Eye (tissue), 1 donor: ENCODE measurements around the gene NDUFS7.
"Not testable (repeated sequence)": the region's sequence is repeated elsewhere in the genome, so short reads cannot be mapped to it uniquely, and the experiment has no call there.

Experiments
- DNase-seq: peaks from one replicate; pipeline ENCODE4 v3.0.0-alpha.2; 2015

Gene NDUFS7

DNA sequence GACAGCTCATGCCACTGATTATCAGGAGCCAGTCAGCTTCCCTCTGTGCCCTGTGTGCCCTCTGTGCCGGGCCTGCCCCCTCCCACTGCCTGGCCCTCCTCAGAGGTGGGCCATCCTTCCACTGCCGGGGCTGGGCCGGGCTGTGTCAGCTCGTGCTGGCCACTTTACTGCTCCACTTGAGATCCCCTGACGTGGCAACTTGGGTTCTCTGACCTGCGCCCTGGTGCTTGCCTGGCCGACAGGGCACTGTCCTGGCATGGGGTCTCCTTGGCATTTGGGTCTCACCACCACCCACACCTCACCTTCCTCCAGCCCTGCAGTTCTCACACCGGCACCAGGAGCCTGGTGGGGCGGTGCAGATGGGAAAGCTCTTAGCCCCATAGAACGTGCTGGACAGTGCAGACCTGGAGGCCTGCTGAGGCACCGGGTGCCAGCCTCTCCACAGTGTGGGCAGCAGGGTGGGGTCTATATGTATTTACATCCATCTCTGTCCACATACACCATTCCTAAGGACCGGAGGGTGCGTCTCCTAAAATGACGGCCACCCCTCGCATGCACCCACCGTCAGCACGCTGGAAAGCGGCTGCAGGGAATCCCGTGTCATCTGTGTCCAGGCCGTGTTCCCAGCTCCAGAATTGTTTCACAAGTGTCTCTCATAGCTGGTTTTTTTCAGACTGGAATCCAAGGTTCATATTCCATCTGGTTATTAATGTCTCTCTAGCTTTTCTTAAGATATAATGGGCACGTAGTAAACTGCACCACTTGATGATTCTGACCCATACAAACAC is 35.4 kb downstream of the NDUFS7 start:
- DNase-seq: no peak

GRCh38 chr19:1420085-1420484 is 36.4 kb downstream of the NDUFS7 start:
- DNase-seq: not testable (repeated sequence)

DNA sequence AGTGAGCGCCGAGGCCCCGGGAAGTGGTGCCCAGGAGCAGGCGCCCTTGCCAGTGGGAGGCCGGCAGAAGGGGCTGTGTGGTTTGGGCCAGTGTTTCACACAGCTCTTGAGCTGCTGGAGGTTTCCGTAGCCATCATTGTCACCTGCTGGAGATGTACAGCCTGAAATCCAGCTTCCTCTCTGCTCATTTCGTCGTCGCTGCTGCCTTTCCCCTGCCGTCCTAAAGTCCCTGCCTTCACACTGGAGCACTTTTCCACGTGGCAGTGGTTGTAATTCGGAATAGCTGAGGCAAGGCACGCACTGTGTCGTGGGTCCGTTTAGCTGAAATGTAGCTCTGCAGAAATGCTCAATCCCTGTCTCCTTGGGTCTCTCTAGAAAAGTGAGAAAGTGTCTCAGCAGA is 36.9 kb downstream of the NDUFS7 start:
- DNase-seq: no peak

DNA sequence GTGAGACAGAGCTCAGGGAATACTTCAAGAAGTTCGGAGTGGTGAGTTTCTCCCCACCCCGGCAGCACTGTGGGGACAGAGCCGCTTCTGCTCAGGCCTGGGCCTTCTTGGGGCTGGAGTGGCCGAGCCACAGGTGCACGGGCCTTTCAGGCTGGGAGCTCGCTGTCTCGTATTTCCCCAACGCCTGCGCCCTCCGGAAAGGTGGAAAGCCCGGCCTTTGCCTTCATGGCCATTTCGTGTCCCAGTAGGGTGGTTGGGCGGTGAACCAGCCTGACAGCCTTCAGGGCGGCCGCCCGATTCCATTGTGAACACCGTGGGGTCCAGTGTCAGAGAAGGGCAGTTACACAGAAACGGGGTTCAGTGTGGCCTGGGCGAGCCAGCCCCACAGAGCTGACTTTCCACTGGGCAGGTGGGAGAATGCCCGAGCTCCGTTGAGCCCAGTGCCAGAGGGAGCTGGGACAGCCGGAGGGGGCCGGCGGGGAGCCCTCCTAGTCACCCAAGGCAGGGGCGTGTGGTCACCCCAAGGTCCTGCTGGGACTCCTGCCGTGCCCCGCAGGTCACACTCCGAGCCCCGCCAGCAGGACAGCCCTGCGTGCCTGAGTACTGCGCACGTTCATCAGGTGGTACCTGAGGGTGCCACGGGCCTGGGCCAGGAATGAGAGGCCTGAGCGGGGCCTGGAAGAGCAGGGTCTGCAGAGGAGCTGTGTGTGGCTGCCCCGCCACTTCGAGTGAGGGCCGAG is 37.7 kb downstream of the NDUFS7 start:
- no peak for DNase-seq

DNA sequence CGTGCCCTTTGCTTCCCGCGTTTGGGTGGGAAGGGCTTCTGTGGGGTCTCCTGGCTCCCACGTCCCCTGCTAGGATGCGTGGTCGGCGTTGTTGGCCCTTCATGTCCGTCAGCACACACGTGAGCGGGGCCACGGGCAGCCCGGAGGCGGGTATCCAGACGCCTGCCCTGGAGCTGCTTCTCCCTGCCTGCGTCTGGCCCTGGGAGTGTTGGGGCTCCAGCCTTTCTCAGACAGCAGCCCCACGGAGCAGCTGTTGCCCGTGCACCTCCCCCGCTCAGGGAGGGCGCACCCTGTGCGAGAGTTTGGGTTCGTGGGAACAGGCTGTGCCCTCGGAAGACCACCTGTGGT is 38.2 kb downstream of the NDUFS7 start:
- DNase-seq: no peak

DNA sequence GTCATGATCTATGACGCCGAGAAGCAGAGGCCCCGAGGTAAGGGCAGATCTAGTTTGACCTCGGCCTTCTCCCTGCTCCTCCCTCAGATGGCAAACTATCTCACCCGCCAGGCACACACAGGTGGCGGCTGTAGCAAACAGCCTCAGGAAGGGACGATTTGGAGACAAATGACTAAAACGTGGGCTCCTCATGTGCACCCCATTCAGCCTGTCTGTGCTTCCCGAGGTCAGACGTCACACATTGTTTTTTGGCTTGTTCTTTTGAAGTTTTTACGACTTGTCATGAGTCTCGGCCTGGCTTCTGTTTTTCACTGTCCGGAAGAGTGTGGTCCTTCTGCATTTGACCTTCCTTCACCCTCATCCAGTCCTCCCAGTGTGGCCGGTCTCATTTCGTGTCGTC is 38.7 kb downstream of the NDUFS7 start:
- DNase-seq: no peak

DNA sequence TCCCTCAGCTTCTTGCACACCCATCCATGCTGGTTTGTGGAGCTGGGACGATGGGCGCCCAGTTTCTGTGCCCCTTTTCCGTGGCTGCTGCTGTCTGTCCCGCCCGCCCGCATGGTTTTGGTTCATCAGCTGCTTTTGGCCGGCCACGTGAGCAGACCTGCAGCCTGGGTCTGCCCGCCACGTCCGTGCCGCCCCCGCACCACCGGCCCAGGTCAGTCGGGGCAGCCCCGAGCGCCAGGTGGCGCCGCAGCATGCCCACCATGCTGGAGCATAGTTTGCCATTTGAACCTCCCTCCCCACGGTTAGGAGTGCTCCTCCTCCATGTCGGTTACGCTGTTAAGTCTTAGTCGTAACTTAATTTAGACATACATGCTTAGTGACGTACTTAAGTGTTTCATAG is 39.2 kb downstream of the NDUFS7 start:
- DNase-seq: no peak

DNA sequence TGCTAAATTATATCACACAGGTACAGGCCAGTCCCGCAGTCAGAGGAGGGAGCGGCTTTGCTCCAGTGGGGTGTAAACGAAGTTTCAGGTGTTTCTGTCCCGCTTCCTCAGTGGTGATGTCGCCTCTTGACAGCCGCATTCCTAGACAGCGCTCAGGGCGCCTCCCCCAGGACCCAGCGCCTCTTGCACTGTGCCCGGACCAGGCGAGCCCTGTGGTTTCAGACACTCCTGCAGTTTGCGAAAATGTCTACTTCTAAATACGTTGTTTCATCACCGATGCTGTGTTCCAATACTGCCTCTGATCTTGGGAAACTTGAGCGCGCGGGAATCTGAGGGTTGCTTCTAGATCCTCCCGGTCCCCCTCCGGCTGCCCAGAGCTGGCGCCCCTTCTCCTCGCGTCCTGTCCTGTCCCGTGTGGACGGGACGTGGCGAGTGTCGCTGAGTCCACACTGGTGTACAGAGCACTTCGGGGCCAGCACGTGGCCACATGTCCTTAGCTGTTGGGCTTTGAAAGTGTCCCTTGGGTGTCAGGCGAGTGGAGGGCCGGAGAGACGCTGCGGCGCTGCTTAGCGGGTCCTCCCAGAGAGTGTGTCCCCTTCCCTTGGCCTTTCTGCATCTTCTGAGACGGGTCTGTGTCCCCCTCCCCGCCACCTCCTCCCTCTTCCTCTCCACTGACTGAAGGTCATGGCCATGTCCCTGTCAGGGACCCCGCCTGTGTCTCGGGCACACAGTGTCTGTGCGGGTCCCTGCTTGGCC is 39.9 kb downstream of the NDUFS7 start:
- peak; percentile 58 for DNase-seq

- DNase-seq: peak; percentile 73
These were observed 40.7 kb downstream of the NDUFS7 start for GRCh38 chr19:1424192-1424955.

- peak; percentile 63 for DNase-seq
These were observed 41.6 kb downstream of the NDUFS7 start for GRCh38 chr19:1425102-1425837.

DNA sequence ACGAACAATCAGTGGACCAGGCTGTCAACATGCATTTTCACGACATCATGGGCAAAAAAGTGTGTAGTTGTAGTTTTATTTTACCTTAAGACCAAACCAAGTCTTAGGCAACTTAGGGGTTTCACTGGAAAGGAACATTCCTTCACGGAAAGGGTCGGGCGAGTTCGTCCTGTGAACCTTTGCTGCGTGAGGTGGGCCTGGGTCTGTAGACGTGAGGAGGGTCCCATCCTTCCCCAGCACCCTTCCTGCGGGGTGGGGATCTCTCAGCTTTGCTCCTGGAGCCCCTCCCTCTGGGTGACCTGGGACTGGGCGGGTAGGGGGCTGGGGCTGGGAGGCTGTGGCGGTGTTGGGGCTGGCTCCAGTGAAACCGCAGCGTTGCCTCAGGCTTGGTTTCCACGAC is 42.2 kb downstream of the NDUFS7 start:
- no peak for DNase-seq

- DNase-seq: peak; percentile 72
These were observed 43.0 kb downstream of the NDUFS7 start for GRCh38 chr19:1426736-1427135.

DNA sequence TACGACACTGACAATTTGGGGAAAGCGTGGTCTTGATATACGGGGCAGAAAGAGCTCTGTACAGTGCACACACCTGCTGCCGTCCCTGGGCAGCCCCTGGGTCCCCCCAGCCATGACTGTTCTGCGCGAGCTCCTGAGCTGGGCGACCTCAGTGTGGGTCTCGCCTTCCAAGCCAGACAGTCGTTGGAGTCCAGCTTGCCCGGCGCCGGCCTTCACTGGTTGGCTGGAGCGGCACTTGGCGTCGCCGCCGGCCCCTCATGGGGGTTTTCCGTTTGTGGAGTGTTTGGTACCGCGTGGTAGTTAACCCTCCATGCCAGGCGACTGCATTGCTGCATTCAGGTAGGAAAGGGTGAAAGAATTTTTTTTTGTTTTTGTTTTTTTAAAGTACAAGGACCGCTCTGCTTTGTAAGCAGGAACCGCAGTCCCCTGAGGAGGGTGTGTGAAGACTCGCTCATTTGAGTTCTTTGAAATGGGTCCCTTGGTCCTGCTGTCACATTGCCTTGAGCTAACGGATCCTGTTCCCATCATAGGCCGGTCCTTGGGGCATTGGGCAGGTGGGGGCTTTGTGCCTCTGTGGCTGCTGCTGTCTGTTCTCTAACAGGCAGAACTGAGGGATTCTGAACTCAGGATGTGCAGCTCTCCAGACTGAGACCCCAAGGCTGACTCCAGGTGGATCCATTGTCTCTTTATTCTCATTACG is 43.7 kb downstream of the NDUFS7 start:
- DNase-seq: no peak

- DNase-seq: no peak
These were observed 45.2 kb downstream of the NDUFS7 start for GRCh38 chr19:1428738-1429391.

GRCh38 chr19:1429750-1430149 is 46.0 kb downstream of the NDUFS7 start:
- no peak for DNase-seq

- DNase-seq: no peak
These were observed 46.5 kb downstream of the NDUFS7 start for GRCh38 chr19:1430246-1430645.

- DNase-seq: no peak
These were observed 48.2 kb downstream of the NDUFS7 start for GRCh38 chr19:1431759-1432506.

DNA sequence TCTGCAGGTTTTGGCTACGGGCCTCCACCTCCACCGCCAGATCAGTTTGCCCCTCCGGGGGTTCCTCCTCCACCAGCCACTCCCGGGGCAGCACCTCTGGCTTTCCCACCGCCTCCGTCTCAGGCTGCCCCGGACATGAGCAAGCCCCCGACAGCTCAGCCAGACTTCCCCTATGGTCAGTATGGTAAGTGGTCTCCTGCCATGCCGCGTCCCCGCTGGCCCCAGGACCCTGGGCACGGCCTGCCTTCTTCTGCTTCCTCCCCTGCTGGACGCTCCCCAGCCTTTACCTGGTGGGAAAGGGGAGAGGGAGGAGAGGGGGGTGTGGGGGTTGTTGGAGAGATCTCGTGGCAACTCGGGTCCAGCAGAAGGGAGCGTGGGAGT is 48.8 kb downstream of the NDUFS7 start:
- no peak for DNase-seq

DNA sequence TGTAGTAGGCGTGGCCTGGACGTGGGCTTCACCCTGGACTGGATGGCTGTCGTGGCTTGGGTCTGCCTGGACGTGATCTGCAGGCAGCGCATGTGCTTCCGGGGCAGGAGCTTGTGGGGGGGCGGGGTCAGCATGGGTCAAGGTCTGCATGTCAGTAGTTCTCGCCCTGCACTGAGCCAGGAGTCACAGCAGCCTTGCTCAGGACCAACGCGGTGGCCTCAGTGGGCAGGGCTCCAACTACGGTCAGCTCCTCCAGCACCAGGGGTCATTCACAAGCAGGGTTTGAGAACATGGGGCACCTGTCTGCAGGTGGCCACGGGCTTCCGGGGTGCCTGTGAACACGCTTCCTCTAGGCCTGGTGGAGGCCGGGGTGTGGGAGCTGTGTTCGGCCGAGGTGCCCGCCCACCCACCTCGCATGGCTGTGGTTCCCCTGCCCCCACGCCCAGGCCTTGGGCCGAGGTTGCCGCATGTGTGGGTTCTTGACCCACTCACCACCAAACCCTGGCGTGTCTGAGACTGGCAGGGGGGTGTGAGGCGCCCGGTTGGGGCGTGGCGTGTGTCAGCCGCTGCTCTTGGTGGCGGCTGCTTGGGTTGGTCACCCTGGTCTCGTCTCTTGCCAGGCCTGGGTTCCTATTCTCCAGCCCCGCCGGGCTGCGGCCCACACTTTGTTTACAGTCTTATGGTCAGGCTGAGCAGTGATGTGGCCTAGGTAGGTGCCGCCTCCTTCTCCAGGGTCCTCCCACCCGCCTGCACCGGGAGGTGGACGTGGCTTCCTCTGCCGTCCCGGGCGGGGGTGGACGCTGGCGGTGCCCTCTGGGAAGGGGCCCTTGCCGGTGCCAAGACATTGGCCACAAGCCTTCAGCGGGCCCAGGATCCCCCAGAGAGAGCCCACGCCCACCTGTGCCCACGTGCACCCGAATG is 49.7 kb downstream of the NDUFS7 start:
- DNase-seq: no peak
